ENCODE measurements around the gene EFCAB11. TPM values are rescaled to one million over a fixed set of nuclear protein-coding genes. Genes with fewer than 3 reads are reported as not detected.

EFCAB11 gene
- total and polyA plus RNA-seq, 2 donors (not counting 3 experiments of a cell fraction or from before 2014, with no cell fraction given), result 2.8 to 6.3 TPM

GRCh38 chr14:89910691-89911009 is 43.9 kb downstream of the EFCAB11 start:
- no peaks in the 10 kb centered on the region for H3K79me2 ChIP-seq (ENCODE audit: control insufficient read depth, insufficient read depth, low read length)
- H3K4me1 ChIP-seq (ENCODE audit: control insufficient read depth, extremely low read depth, insufficient read depth, low read length), result no peaks in the 10 kb centered on the region
- ChIA-PET POLR2A (no interaction called here), CTCF (interaction anchor here (0.6 to 1.5 kb wide), 6 partner anchors 11 to 884 kb away, joined by 3 to 9 read pairs (median 4); no protein-coding TSS in a partner anchor)
- no TSS peak for BruUV-seq (replicated peaks)
- no peak overlapping the region for H3K9ac ChIP-seq (replicated peaks; ENCODE audit: extremely low read depth, insufficient read depth, low read length)
- H2AFZ ChIP-seq (ENCODE audit: low read depth, low read length), result no peak overlapping the region
- H3K27me3 ChIP-seq (ENCODE audit: control insufficient read depth in 2 of 2, insufficient read depth in 2 of 2, low read length in 2 of 2), result no peaks in the 10 kb centered on the region
- TF ChIP-seq MAX (IDR thresholded peaks at IDR 0.05; ENCODE audit: insufficient read depth, insufficient read length) (no peak), POLR2A (IDR thresholded peaks at IDR 0.05; ENCODE audit: low read depth, low read length) (no peak), MYC (IDR thresholded peaks at IDR 0.05; ENCODE audit: low read depth, low read length) (no peak), EZH2 (IDR thresholded peaks at IDR 0.05; ENCODE audit: borderline replicate concordance, low read depth, low read length, severe bottlenecking) (no peak), FOS (IDR thresholded peaks at IDR 0.05; ENCODE audit: borderline replicate concordance, insufficient read depth, low read length) (no peak), POLR2AphosphoS5 (IDR thresholded peaks at IDR 0.05; ENCODE audit: insufficient read depth, low read depth, low read length) (no peak), GATA2 (IDR thresholded peaks at IDR 0.05; ENCODE audit: insufficient read depth, insufficient read length, low read depth, low read length) (no peak), CTCF (IDR thresholded peaks at IDR 0.05; ENCODE audit: extremely low read depth in 1 of 2, insufficient read depth in 1 of 2, low read depth in 1 of 2, low read length in 2 of 2) (no peak), JUN (IDR thresholded peaks at IDR 0.05; ENCODE audit: borderline replicate concordance, insufficient read depth, insufficient read length, low read depth) (no peak)
- H4K20me1 ChIP-seq (replicated peaks; ENCODE audit: control insufficient read depth, extremely low read depth, insufficient read depth, low read length), result no peaks in the 10 kb centered on the region
- H3K27ac ChIP-seq (ENCODE audit: insufficient read depth, low read depth, low read length), result no peak overlapping the region
- no peaks in the 10 kb centered on the region for H3K9me3 ChIP-seq (replicated peaks; ENCODE audit: control insufficient read depth, insufficient read depth, low read length)
- dilution Hi-C loops (cut with MboI; ENCODE audit: extremely low pct_ligation_motif_present, low sequenced_read_pairs), result no loop called here
- no peaks in the 10 kb centered on the region for H3K9me1 ChIP-seq (replicated peaks; ENCODE audit: control insufficient read depth, extremely low read depth, insufficient read depth, low read length)
- H3K36me3 ChIP-seq (ENCODE audit: control insufficient read depth in 2 of 2, extremely low read depth in 1 of 2, insufficient read depth in 2 of 2, low read length in 2 of 2), result no peaks in the 10 kb centered on the region
- no peak overlapping the region for H3K4me3 ChIP-seq (replicated peaks in 1 of 3; ENCODE audit: insufficient read depth in 1 of 3, low read depth in 1 of 3, low read length in 3 of 3)
- intact Hi-C loops (cut with micrococcal nuclease), result loop anchor here (1.0 to 10.0 kb wide), 3 partner anchors 138 to 1246 kb away; no protein-coding TSS in a partner anchor
- no peak for FAIRE-seq
- H3K4me2 ChIP-seq (ENCODE audit: insufficient read depth, low read length), result no peak overlapping the region
- DNase-seq (ENCODE audit: low read depth, low spot score), result no peak

Data from endothelial cell of umbilical vein (primary cell).